ENCODE measurements around the gene TUBG2. TPM values are rescaled to one million over a fixed set of nuclear protein-coding genes. Genes with fewer than 3 reads are reported as not detected.
A peak's percentile ranks its signal among the peaks of the same experiment; 100 is the strongest.

TUBG2 gene
- total RNA-seq, 1 experiment from 2014 or later: 26.7 TPM

DNA sequence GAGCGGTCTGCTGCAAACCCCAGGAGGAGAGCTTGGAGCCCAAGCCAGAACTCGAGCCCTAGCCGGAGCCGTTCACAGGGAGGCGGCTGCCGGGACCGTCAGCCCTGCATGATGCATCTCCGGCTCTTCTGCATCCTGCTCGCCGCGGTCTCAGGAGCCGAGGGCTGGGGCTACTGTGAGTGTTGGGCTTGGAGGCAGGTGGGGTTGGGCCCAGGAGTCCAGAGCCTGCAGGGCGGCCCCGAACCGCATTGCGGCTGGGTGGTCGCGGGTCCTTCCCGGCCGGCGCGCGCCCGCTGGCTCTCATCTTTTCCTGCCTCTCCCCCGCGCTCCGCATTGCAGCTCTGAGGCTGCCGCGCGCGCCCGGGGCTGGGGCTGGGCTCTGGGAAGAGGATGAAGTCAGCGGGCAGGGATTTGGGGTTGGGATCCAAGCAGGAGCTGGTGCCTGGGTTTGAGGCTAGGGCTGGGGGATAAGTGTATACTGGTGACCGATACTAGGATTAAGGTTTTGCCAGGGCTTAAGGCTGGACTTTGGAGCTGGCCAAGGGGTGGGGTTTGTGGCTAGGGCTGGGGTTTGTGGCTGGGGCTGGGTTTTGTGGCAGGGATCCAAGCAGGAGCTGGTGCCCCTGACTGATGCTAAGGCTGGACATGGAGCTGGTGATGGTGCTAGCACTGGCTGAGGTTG lies 23.8 kb downstream of the TUBG2 start (continued):
- TF ChIP-seq, protein P1, sequence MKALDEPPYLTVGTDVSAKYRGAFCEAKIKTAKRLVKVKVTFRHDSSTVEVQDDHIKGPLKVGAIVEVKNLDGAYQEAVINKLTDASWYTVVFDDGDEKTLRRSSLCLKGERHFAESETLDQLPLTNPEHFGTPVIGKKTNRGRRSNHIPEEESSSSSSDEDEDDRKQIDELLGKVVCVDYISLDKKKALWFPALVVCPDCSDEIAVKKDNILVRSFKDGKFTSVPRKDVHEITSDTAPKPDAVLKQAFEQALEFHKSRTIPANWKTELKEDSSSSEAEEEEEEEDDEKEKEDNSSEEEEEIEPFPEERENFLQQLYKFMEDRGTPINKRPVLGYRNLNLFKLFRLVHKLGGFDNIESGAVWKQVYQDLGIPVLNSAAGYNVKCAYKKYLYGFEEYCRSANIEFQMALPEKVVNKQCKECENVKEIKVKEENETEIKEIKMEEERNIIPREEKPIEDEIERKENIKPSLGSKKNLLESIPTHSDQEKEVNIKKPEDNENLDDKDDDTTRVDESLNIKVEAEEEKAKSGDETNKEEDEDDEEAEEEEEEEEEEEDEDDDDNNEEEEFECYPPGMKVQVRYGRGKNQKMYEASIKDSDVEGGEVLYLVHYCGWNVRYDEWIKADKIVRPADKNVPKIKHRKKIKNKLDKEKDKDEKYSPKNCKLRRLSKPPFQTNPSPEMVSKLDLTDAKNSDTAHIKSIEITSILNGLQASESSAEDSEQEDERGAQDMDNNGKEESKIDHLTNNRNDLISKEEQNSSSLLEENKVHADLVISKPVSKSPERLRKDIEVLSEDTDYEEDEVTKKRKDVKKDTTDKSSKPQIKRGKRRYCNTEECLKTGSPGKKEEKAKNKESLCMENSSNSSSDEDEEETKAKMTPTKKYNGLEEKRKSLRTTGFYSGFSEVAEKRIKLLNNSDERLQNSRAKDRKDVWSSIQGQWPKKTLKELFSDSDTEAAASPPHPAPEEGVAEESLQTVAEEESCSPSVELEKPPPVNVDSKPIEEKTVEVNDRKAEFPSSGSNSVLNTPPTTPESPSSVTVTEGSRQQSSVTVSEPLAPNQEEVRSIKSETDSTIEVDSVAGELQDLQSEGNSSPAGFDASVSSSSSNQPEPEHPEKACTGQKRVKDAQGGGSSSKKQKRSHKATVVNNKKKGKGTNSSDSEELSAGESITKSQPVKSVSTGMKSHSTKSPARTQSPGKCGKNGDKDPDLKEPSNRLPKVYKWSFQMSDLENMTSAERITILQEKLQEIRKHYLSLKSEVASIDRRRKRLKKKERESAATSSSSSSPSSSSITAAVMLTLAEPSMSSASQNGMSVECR (CRISPR knock-in tag; IDR thresholded peaks at IDR 0.05; ENCODE audit: borderline replicate concordance): peak; percentile 43; the same call in 1 of the 2 replicates
- TF ChIP-seq TEAD1 (CRISPR knock-in tag; IDR thresholded peaks at IDR 0.05) (0 out of 2 replicates have a peak, but pooled peaks have one; percentile 10), IRF2 (CRISPR knock-in tag; IDR thresholded peaks at IDR 0.05; ENCODE audit: borderline replicate concordance, low read depth) (no peak), FOXP1 (CRISPR knock-in tag; IDR thresholded peaks at IDR 0.05; ENCODE audit: borderline replicate concordance) (peak; percentile 57; the same call in 1 of the 2 replicates)

DNA sequence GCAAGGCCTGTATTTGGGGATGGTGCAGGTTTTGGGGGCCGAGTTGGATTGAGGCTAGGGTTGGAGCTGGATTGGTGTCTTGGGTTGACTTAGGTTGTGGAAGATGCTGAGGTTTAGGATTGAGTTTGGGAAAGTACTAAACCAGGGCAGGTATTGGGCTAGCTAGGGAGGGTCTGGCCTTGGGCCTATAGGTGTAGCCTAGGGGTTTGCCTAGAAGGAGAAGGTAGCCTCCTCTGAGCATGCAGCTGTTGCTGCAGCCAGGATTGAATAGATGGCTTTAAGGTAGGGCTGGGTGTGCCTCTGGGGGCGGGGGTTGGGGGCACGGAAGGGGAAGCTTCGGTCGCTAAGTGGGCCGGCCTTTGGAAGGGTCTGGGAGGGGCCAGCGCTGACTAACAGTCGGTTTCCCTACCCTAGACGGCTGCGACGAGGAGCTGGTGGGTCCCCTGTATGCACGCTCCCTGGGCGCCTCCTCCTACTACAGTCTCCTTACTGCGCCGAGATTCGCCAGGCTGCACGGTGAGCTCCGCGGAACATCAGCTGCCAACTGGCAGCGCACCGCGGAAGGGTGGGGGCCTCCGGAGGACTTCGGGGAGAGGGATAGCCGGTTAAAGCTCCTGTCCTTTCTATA lies 24.4 kb downstream of the TUBG2 start:
- Mint-ChIP-seq H3K4me1 (peaks cover 44% of the 10 kb centered on the region), H3K9me3 (no peaks in the 10 kb centered on the region), H3K27me3 (ENCODE audit: low read depth) (peaks cover 22% of the 10 kb centered on the region), H3K27ac (no peak overlapping the region), H3K4me3 (peak overlapping the region; percentile 80), H3K36me3 (peaks cover 14% of the 10 kb centered on the region; the same call in 1 of the 2 replicates)
- ChIA-PET CTCF (interaction anchor here (0.6 to 2.5 kb wide), 26 partner anchors 9 to 883 kb away, joined by 3 to 51 read pairs (median 5); partner anchors contain the start of genes BECN1, PSMC3IP, RAMP2 and RETREG3), POLR2A (interaction anchor here (0.5 to 1.8 kb wide), 11 partner anchors 9 to 1002 kb away, joined by 3 to 7 read pairs (median 3); no protein-coding TSS in a partner anchor)
- TF ChIP-seq SMAD4 (CRISPR knock-in tag; IDR thresholded peaks at IDR 0.05): no peak
- TF ChIP-seq, protein P2, sequence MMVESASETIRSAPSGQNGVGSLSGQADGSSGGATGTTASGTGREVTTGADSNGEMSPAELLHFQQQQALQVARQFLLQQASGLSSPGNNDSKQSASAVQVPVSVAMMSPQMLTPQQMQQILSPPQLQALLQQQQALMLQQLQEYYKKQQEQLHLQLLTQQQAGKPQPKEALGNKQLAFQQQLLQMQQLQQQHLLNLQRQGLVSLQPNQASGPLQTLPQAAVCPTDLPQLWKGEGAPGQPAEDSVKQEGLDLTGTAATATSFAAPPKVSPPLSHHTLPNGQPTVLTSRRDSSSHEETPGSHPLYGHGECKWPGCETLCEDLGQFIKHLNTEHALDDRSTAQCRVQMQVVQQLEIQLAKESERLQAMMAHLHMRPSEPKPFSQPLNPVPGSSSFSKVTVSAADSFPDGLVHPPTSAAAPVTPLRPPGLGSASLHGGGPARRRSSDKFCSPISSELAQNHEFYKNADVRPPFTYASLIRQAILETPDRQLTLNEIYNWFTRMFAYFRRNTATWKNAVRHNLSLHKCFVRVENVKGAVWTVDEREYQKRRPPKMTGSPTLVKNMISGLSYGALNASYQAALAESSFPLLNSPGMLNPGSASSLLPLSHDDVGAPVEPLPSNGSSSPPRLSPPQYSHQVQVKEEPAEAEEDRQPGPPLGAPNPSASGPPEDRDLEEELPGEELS (CRISPR knock-in tag; IDR thresholded peaks at IDR 0.05): no peak
- TF ChIP-seq TEAD4 (CRISPR knock-in tag; IDR thresholded peaks at IDR 0.05): no peak
- TF ChIP-seq, protein P3, sequence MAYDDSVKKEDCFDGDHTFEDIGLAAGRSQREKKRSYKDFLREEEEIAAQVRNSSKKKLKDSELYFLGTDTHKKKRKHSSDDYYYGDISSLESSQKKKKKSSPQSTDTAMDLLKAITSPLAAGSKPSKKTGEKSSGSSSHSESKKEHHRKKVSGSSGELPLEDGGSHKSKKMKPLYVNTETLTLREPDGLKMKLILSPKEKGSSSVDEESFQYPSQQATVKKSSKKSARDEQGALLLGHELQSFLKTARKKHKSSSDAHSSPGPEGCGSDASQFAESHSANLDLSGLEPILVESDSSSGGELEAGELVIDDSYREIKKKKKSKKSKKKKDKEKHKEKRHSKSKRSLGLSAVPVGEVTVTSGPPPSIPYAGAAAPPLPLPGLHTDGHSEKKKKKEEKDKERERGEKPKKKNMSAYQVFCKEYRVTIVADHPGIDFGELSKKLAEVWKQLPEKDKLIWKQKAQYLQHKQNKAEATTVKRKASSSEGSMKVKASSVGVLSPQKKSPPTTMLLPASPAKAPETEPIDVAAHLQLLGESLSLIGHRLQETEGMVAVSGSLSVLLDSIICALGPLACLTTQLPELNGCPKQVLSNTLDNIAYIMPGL (CRISPR knock-in tag; IDR thresholded peaks at IDR 0.05): no peak
- ATAC-seq (peak; percentile 10), DNase-seq (ENCODE audit: low spot score) (peak; percentile 66)

DNA sequence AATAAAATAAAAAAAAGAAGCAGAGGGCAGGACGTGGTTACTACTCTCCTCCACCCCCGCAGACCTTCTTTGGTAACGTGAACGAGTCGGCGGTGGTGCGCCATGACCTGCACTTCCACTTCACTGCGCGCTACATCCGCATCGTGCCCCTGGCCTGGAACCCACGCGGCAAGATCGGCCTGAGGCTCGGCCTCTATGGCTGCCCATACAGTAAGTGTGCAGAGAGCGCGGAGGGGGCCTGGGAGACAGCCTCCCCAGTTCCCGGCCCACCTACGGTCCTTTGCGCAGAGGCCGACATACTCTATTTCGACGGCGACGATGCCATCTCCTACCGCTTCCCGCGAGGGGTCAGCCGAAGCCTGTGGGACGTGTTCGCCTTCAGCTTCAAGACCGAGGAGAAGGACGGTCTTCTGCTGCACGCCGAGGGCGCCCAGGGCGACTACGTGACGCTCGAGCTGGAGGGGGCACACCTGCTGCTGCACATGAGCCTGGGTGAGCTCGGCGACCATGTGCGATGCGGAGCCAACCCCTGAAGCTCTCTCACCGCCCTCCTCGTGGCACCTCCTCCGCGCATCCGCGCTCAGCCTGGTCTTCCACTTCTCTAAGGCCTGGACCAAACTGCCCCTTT lies 26.0 kb downstream of the TUBG2 start:
- Mint-ChIP-seq H3K4me3 (no peak overlapping the region), H3K4me1 (peaks cover 39% of the 10 kb centered on the region), H3K36me3 (peaks cover 14% of the 10 kb centered on the region; the same call in 1 of the 2 replicates), H3K9me3 (no peaks in the 10 kb centered on the region), H3K27me3 (ENCODE audit: low read depth) (peaks cover 20% of the 10 kb centered on the region), H3K27ac (no peak overlapping the region)
- ATAC-seq: no peak
- CTCF ChIA-PET: interaction anchor here (1.0 kb wide), 1 partner anchor 79 kb away, joined by 3 read pairs; no protein-coding TSS in a partner anchor
- no peak for DNase-seq (ENCODE audit: low spot score)
- POLR2A ChIA-PET: interaction anchor here (0.6 kb wide), 1 partner anchor 88 kb away, joined by 3 read pairs; no protein-coding TSS in a partner anchor
- TF ChIP-seq GRHL2 (CRISPR knock-in tag; IDR thresholded peaks at IDR 0.05; ENCODE audit: insufficient replicate concordance, severe bottlenecking) (no peak), TCF7 (CRISPR knock-in tag; IDR thresholded peaks at IDR 0.05; ENCODE audit: low read depth) (no peak), NR3C1 (CRISPR knock-in tag; conservative IDR thresholded peaks at IDR 0.05; ENCODE audit: low read depth) (no peak), JUN (CRISPR knock-in tag; IDR thresholded peaks at IDR 0.05) (no peak), SP1 (CRISPR knock-in tag; conservative IDR thresholded peaks at IDR 0.05) (no peak), MXD4 (CRISPR knock-in tag; IDR thresholded peaks at IDR 0.05; ENCODE audit: borderline replicate concordance) (no peak)
- TF ChIP-seq, protein P4, sequence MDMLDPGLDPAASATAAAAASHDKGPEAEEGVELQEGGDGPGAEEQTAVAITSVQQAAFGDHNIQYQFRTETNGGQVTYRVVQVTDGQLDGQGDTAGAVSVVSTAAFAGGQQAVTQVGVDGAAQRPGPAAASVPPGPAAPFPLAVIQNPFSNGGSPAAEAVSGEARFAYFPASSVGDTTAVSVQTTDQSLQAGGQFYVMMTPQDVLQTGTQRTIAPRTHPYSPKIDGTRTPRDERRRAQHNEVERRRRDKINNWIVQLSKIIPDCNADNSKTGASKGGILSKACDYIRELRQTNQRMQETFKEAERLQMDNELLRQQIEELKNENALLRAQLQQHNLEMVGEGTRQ (CRISPR knock-in tag; IDR thresholded peaks at IDR 0.05): no peak
- TF ChIP-seq, protein P5, sequence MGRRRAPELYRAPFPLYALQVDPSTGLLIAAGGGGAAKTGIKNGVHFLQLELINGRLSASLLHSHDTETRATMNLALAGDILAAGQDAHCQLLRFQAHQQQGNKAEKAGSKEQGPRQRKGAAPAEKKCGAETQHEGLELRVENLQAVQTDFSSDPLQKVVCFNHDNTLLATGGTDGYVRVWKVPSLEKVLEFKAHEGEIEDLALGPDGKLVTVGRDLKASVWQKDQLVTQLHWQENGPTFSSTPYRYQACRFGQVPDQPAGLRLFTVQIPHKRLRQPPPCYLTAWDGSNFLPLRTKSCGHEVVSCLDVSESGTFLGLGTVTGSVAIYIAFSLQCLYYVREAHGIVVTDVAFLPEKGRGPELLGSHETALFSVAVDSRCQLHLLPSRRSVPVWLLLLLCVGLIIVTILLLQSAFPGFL (CRISPR knock-in tag; IDR thresholded peaks at IDR 0.05; ENCODE audit: borderline replicate concordance): no peak
- TF ChIP-seq, protein P3 (CRISPR knock-in tag; IDR thresholded peaks at IDR 0.05): no peak

Data from WTC11 (cell line).